Liver (tissue), 9 donors: Measurements from ENCODE around the gene CCDC69. TPM values are rescaled to one million over a fixed set of nuclear protein-coding genes. Genes with fewer than 3 reads are reported as not detected.
"Not testable (repeated sequence)": the region's sequence is repeated elsewhere in the genome, so short reads cannot be mapped to it uniquely, and the experiment has no call there.

Experiments
- DNase-seq: peaks from one replicate; pipeline ENCODE4 v3.0.0-alpha.2; 2017; ENCODE audit warnings: low spot score
- H3K27ac ChIP-seq, 2 donors: one replicate each; pipeline ENCODE4 v1.7.0; 2013; ENCODE audit warnings: inconsistent platforms in 2 of 2, low read length in 2 of 2, control low read depth in 1 of 2, low read depth in 1 of 2, mild to moderate bottlenecking in 1 of 2
- H3K27me3 ChIP-seq, 4 donors: one replicate each; pipeline versions ENCODE4 v1.6.1 to v1.7.0; 2013; ENCODE audit warnings: low read length in 3 of 4, inconsistent platforms in 1 of 4, mild to moderate bottlenecking in 1 of 4, moderate library complexity in 1 of 4; ENCODE audit not compliant: control insufficient read depth in 4 of 4, insufficient read depth in 4 of 4
- H3K36me3 ChIP-seq, 4 donors: one replicate each; pipeline versions ENCODE4 v1.6.1 to v1.7.0; 2013; ENCODE audit warnings: low read length in 3 of 4, mild to moderate bottlenecking in 3 of 4, low read depth in 1 of 4, moderate library complexity in 1 of 4; ENCODE audit not compliant: control insufficient read depth in 4 of 4, insufficient read depth in 3 of 4
- H3K4me1 ChIP-seq, 4 donors: one replicate each; pipeline versions ENCODE4 v1.6.1 to v1.7.0; 2013; ENCODE audit warnings: low read length in 3 of 4, mild to moderate bottlenecking in 3 of 4, moderate library complexity in 1 of 4; ENCODE audit not compliant: control insufficient read depth in 4 of 4, insufficient read depth in 4 of 4
- H3K4me3 ChIP-seq, 3 donors: one replicate each; pipeline versions ENCODE4 v1.6.1 to v1.7.0; 2013; ENCODE audit warnings: low read length in 3 of 3, control low read depth in 1 of 3, low read depth in 1 of 3, mild to moderate bottlenecking in 1 of 3
- H3K9ac ChIP-seq, 2 donors: one replicate each; pipeline ENCODE4 v1.7.0; 2013; ENCODE audit warnings: low read length in 2 of 2, mild to moderate bottlenecking in 2 of 2, moderate library complexity in 2 of 2, control low read depth in 1 of 2, low read depth in 1 of 2
- H3K9me3 ChIP-seq, 4 donors: one replicate each; pipeline versions ENCODE4 v1.6.1 to v1.7.0; 2013; ENCODE audit warnings: low read length in 3 of 4; ENCODE audit not compliant: control insufficient read depth in 4 of 4
- CTCF ChIP-seq: fragments of 150-350 bp; IDR thresholded peaks from 2 replicates; pipeline ENCODE4 v1.5.1; 2017; ENCODE audit warnings: improper control_type of control experiment, low read depth, low read length; ENCODE audit not compliant: missing input control
- EGR1 ChIP-seq, 2 donors: IDR thresholded peaks; 2 replicates each; pipeline ENCODE4 v1.6.1; 2016 to 2018; ENCODE audit warnings: antibody characterized with exemption in 2 of 2, low read depth in 2 of 2
- FOXA2 ChIP-seq: IDR thresholded peaks from 2 replicates; pipeline ENCODE4 v1.6.1; 2016; ENCODE audit warnings: antibody characterized with exemption
- GABPA ChIP-seq, 2 donors: IDR thresholded peaks in 1 of 2; conservative IDR thresholded peaks in 1 of 2; 2 replicates each; pipeline ENCODE4 v1.6.1; 2016; ENCODE audit warnings: antibody characterized with exemption in 2 of 2, mild to moderate bottlenecking in 1 of 2, moderate library complexity in 1 of 2
- HNF4A ChIP-seq, 2 donors: conservative IDR thresholded peaks; 2 replicates each; pipeline ENCODE4 v1.6.1; 2016; ENCODE audit warnings: antibody characterized with exemption in 2 of 2, mild to moderate bottlenecking in 2 of 2
- HNF4G ChIP-seq: IDR thresholded peaks from 2 replicates; pipeline ENCODE4 v1.6.1; 2016; ENCODE audit warnings: antibody characterized with exemption
- JUND ChIP-seq, 2 donors: IDR thresholded peaks; 2 replicates each; pipeline ENCODE4 v1.6.1; 2016; ENCODE audit warnings: antibody characterized with exemption in 2 of 2
- MAX ChIP-seq: IDR thresholded peaks from 2 replicates; pipeline ENCODE4 v1.6.1; 2016; ENCODE audit warnings: antibody characterized with exemption
- NR2F2 ChIP-seq: IDR thresholded peaks from 2 replicates; pipeline ENCODE4 v1.6.1; 2016; ENCODE audit warnings: antibody characterized with exemption
- RAD21 ChIP-seq, 2 donors: IDR thresholded peaks; 2 replicates each; pipeline ENCODE4 v1.6.1; 2016; ENCODE audit warnings: antibody characterized with exemption in 2 of 2, mild to moderate bottlenecking in 2 of 2
- REST ChIP-seq: IDR thresholded peaks from 2 replicates; pipeline ENCODE4 v1.6.1; 2016; ENCODE audit warnings: antibody characterized with exemption, mild to moderate bottlenecking
- RXRA ChIP-seq, 2 donors: IDR thresholded peaks; 2 replicates each; pipeline ENCODE4 v1.6.1; 2017 to 2018; ENCODE audit warnings: antibody characterized with exemption in 2 of 2, mild to moderate bottlenecking in 1 of 2
- TAF1 ChIP-seq: conservative IDR thresholded peaks from 2 replicates; pipeline ENCODE4 v1.6.1; 2016; ENCODE audit warnings: antibody characterized with exemption, mild to moderate bottlenecking
- YY1 ChIP-seq: IDR thresholded peaks from 2 replicates; pipeline ENCODE4 v1.6.1; 2016; ENCODE audit warnings: antibody characterized with exemption, mild to moderate bottlenecking
- WGBS: extraction: QIAGEN DNeasy Blood & Tissue Kit; methylation state at CpG from one replicate; pipeline ENCODE4 v1.1.7; 2013; 5-methylcytosine and 5-hydroxymethylcytosine counted together
- polyA plus RNA-seq, 2 donors: library from polyadenylated mRNA; stranded (reverse) in 1 of 2; unstranded in 1 of 2; fragments of 200-250 nt in 1 of 2; fragments of >200 nt in 1 of 2; fragmentation: Nextera tagmentation in 1 of 2; extraction: Ambion mirVana in 1 of 2; gene quantifications; one replicate each; pipeline versions ENCODE4 v1.2.1 to v1.2.3, GENCODE V29; 2013 to 2015
- total RNA-seq, 2 donors: library from RNA; depleted of rRNA; stranded (reverse); fragments of >200 nt; gene quantifications; one replicate each; pipeline ENCODE4 v1.2.3, GENCODE V29; 2014
- donor health status: healthy.
- donor health status: healthy.
- donor health status: healthy.
- donor health status: healthy.
- donor health status: healthy.

CCDC69 gene
- total and polyA plus RNA-seq, 4 donors, result 11.9 to 28.6 (median 18.0) TPM

GRCh38 chr5:151178372-151178771, 45.5 kb downstream of the CCDC69 start (continued):
- no peak for TF ChIP-seq RXRA (IDR thresholded peaks at IDR 0.05)

GRCh38 chr5:151176268-151176667, 47.6 kb downstream of the CCDC69 start:
- H3K4me1 ChIP-seq, H3K27me3 ChIP-seq, H3K36me3 ChIP-seq, H3K9ac ChIP-seq, H3K27ac ChIP-seq, H3K4me3 ChIP-seq, H3K9me3 ChIP-seq, DNase-seq: not testable (repeated sequence)
- WGBS, result 74% methylated on average over 5 of the region's 5 CpGs

- no peaks in the 10 kb centered on the region for H3K4me1 ChIP-seq
- no peak overlapping the region for H3K27ac ChIP-seq
- WGBS, result 72% methylated on average over 15 of the region's 15 CpGs
- H3K27me3 ChIP-seq, result no peaks in the 10 kb centered on the region
- DNase-seq, result no peak
- TF ChIP-seq EGR1 (IDR thresholded peaks at IDR 0.05; ENCODE audit: low read depth in 2 of 2) (no peak), MAX (no peak), HNF4G (no peak), HNF4A (conservative IDR thresholded peaks at IDR 0.05) (no peak), JUND (IDR thresholded peaks at IDR 0.05) (no peak), YY1 (no peak), FOXA2 (no peak), NR2F2 (no peak), RAD21 (IDR thresholded peaks at IDR 0.05) (no peak), RXRA (IDR thresholded peaks at IDR 0.05) (no peak), TAF1 (no peak), GABPA (IDR thresholded peaks at IDR 0.05 in 1 of 2, conservative IDR thresholded peaks at IDR 0.05 in 1 of 2) (no peak), REST (no peak), CTCF (no peak)
- H3K36me3 ChIP-seq, result peaks cover 0 to 2% (median 0%) of the 10 kb centered on the region in 4 donors
- no peaks in the 10 kb centered on the region for H3K9me3 ChIP-seq
- H3K4me3 ChIP-seq, result no peak overlapping the region
- no peak overlapping the region for H3K9ac ChIP-seq
Observed at GRCh38 chr5:151174612-151175101, 49.2 kb downstream of the CCDC69 start.
